ENCODE data around the gene ULK4.

Gene ULK4

GRCh38 chr3:41315126-41315525 is 646.8 kb downstream of the ULK4 start:
- DNase-seq (ENCODE audit: low read depth), result no peak

GRCh38 chr3:41308119-41308518 is 653.8 kb downstream of the ULK4 start:
- no peak for DNase-seq (ENCODE audit: low read depth)

DNA sequence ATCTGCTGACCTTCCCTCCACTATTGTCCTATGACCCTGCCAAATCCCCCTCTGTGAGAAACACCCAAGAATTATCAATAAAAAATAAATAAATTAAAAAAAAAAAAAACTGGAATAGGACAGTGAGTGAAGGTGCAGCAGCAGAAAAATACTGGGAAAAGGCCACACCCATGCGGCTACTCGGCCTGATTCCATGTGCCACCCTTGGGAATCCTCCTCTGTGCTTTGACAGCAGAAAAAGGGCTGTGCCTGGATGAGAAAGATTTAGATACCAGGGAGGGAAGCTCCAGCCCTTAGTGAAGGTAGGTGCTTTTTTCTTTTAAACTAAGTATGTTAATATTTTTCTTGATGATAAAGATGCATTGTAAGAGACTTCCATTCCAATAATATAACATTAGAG is 654.8 kb downstream of the ULK4 start:
- DNase-seq (ENCODE audit: low read depth), result no peak

GRCh38 chr3:41304593-41304992 is 657.3 kb downstream of the ULK4 start:
- DNase-seq (ENCODE audit: low read depth), result peak; percentile 31

DNA sequence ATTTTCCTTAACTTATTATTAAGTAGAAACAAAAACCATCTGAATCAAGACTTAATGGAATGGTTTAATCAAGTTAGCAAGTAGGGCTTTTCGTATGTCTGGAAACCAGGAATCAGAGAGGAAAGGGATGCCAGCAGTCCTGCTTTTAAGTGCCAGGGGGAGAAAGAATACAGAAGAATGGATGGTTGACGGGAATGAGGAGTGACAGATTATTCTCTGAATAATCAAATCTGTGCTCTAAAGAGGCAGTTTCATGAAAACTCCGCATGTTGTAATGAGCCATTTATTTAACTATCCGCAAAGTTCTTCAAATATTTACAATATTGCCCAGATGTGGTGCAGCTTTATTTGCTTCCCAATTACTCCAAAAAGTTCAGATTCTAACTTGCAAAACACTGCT is 659.6 kb downstream of the ULK4 start:
- DNase-seq (ENCODE audit: low read depth), result no peak

- DNase-seq (ENCODE audit: low read depth), result no peak
Measured at GRCh38 chr3:41301548-41301947, 660.4 kb downstream of the ULK4 start.

DNA sequence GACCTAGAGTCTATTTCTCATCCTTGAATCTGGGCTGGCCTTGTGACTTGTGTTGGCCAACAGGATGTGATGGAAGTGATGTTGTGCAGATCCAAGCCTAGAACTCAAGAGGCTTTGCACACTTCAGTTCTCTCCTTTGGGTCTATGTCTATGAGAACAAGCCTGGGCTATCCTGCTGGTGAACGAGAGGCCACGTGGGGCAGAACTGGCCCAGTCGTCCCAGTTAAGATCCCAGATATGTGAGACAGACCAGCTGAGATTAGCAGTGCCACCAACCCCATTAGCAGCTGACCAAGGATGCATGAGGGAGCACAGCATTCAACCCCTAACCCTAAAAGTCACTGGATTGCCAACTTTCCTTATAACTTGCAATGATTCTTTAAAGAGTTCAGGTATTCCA is 662.9 kb downstream of the ULK4 start:
- DNase-seq (ENCODE audit: low read depth), result no peak

DNA sequence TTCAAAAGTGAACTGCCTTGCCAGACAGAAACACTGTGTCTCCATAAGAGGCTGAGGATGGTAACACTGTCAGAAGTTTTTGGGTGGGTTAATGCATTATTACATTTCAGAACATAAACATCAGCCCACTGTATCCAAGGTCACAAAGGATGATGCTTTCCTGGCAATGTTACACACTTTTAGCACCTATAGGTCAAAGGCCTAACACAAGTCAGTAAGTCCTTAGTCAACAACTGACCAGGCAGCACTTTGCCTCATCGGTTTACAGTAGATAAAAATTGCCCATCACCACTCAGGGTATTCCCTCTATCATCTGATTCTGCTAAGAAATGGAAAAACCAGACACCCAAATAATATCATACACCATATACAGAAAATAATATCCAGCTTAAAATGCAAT is 664.2 kb downstream of the ULK4 start:
- DNase-seq (ENCODE audit: low read depth), result no peak

- DNase-seq (ENCODE audit: low read depth), result no peak
Measured at GRCh38 chr3:41296556-41296955, 665.3 kb downstream of the ULK4 start.

DNA sequence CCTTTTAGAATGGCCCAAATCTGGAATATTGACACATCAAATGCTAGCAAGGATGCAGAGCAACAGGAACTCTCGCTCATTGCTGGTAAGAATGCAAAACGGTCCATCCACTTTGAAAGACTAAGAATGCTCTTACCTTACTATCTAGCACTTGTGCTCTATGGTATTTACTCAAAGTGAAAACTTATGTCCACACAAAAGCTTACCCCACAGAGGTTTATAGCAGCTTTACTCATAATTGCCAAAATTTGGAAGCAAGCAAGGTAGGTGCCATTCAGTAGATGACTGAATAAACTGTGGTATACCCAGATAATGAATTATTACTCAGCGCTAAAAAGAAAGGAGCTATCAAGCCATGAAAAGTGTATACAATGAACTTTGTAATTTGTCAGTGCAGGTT is 666.2 kb downstream of the ULK4 start:
- no peak for DNase-seq (ENCODE audit: low read depth)

- no peak for DNase-seq (ENCODE audit: low read depth)
Measured at GRCh38 chr3:41293169-41293681, 668.7 kb downstream of the ULK4 start.

GRCh38 chr3:41290736-41291135 is 671.2 kb downstream of the ULK4 start:
- DNase-seq (ENCODE audit: low read depth), result no peak

- no peak for DNase-seq (ENCODE audit: low read depth)
Measured at GRCh38 chr3:41290306-41290705, 671.6 kb downstream of the ULK4 start.

GRCh38 chr3:41288785-41289184 is 673.1 kb downstream of the ULK4 start:
- DNase-seq (ENCODE audit: low read depth), result no peak

DNA sequence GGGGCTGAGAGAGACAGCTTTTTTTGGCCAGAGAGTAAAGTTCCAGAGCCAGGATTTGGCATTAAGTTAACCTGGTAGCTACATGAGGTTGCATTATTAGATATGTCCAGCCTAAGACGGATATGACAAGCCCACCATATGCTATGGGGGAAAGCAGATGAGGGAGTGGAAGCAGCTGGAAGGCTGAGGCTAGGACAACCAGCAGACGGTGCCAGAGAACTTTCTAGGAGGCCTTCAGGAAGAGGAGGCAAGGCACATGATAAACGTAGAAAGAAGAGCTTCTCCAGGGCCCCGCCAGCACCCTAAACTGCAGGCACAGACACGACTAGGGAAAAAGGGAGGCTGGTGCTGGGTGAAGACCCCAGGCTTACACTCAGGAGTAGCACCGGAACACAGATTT is 675.6 kb downstream of the ULK4 start:
- DNase-seq (ENCODE audit: low read depth), result no peak

DNA sequence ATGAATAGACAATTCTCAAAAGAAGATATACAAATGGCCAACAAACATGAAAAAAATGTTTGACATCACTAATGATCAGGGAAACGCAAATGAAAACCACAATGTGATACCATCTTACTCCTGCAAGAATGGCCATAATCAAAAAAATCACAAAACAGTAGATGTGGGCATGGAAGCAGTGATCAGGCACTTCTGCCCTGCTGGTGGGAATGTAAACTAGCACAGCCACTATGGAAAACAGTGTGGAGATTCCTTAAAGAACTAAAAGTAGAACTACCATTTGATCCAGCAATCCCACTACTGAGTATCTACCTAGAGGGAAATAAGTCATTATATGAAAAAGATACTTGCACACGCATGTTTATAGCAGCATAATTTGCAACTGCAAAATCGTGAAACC is 677.0 kb downstream of the ULK4 start:
- DNase-seq (ENCODE audit: low read depth), result peak; percentile 17

DNA sequence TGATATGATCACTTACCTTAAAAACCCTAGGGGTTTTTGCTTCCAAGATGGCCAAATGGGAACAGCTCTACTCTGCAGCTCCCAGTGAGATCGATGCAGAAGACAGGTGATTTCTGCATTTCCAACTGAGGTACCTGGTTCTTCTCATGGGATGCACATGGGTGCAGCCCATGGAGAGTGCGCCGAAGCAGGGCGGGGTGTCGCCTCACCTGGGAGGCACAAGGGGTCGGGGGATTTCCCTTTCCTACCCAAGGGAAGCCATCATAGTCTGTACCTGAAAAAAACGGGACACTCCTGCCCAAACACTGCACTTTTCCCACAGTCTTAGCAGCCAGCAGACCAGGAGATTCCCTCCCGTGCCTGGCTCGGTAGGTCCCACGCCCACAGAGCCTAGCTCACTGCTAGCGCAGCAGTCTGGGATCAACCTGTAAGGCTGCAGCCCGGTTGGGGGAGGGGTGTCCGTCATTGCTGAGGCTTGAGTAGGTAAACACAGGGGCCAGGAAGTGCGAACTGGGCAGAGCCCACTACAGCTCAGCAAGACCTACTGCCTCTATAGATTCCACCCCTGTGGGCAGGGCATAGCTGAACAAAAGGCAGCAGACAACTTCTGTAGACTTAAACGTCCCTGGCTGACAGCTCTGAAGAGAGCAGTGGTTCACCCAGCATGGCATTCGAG is 684.0 kb downstream of the ULK4 start:
- no peak for DNase-seq (ENCODE audit: low read depth)

- DNase-seq (ENCODE audit: low read depth), result peak; percentile 41
Measured at GRCh38 chr3:41276191-41276590, 685.7 kb downstream of the ULK4 start.

DNA sequence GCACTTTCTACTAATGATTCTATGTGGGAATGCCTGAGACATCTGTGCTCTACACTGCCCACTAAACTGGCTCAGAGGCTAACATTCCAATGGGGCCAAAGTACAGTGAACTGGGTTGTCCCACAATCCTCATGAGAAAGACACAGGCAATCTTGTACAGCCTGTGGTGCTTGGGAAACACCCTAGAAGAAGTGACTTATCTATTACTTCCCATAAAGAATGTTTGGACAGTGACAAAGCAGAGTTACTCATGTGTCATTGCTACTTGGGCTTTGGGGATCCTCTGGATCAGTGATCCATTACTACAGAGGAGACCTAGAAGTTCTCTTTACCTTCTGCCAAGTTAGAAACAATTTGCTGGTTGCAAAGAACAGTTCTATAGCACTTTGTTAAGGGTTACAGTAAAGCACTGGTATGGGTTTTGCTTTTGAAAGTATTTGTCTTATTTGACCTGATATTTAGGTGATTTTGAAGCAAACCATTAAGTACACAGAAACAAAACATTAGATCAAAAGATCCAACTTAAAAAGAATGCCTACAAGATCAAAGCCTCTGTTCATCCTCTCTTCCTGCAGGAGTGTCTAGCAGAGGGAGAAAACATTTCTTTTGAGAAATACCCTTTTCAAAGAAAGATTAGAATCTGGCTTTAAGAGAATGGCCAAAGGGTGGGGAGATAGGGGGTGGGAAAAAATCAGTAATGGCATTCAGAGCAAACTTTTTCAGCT is 686.8 kb downstream of the ULK4 start:
- peak; percentile 90 for DNase-seq (ENCODE audit: low read depth)

- no peak for DNase-seq (ENCODE audit: low read depth)
Measured at GRCh38 chr3:41272667-41273066, 689.2 kb downstream of the ULK4 start.

GRCh38 chr3:41267975-41268640 is 693.8 kb downstream of the ULK4 start:
- peak; percentile 97 for DNase-seq (ENCODE audit: low read depth)

DNA sequence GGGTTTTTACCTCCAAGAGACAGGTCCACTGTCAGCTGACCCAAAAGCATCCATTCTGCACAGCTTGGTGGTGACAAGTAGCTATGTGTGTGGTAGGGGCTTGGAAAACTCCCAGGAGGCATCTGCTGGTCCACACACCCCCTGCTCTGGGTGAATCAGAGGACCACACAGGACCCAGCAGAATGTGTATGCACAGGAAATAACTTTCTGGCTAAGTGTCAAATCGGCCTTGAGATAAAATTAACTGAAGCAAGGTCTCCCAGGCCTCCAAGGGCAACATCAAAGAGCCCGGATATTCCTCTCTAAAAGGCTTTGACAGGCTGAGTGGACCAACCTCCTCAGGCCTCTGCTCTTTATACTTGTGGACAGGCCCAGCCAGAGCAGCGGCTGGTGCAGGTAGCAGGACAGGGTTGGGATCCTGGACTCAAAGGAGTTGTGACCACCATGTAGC is 696.1 kb downstream of the ULK4 start:
- DNase-seq (ENCODE audit: low read depth), result peak; percentile 94

DNA sequence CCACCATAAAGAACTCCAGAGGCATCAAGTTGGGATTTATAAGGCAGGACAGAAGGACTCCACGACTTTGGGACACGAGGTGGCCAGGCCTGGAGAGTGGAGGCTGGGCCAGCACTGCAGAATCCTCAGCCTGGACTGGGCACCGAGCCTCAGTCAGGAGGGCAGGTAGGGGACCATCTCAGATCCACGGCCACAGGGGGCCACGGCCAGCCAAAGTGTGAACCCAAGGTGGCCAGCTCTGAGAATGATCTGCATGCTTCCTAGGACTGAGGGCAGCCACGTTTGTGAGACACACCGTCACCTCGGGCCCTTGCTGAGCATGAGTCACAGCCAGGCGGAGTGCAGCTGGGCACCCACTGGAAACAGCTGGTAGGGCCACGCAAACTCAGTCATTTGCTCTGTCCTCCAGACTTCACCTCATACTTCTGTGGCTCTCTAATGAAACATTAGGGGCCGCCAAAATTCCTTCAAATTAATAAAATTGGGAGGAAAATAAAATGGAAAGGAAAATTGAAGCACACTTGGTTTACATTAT is 696.8 kb downstream of the ULK4 start:
- DNase-seq (ENCODE audit: low read depth), result peak; percentile 46

All from EH (cell line).